Fibroblast of the aortic adventitia (primary cell): ENCODE results near the gene HOMER3. TPM values are rescaled to one million over a fixed set of nuclear protein-coding genes. Genes with fewer than 3 reads are reported as not detected.

Experiments
- DNase-seq: peaks from one replicate; pipeline ENCODE4 v3.0.0-alpha.2; 2010; ENCODE audit warnings: low read depth
- H3K4me3 ChIP-seq: 2 replicates; pipeline ENCODE4 v1.5.1; 2011; ENCODE audit warnings: low read depth, mild to moderate bottlenecking, control low read depth, low read length, moderate library complexity
- total RNA-seq: library from RNA; depleted of rRNA; stranded (reverse); fragments of >200 nt; gene quantifications from 2 replicates; pipeline ENCODE4 v1.2.3, GENCODE V29; 2012; ENCODE audit warnings: low replicate concordance
- TF ChIP-seq, protein P1 (sequence below): IDR thresholded peaks from 2 replicates; pipeline ENCODE4 v1.5.1; 2011; ENCODE audit warnings: mild to moderate bottlenecking, low read length, control low read depth, inconsistent platforms; ENCODE audit not compliant: insufficient read depth

HOMER3 gene
- total RNA-seq, 1 donor = 68.7 TPM

DNA sequence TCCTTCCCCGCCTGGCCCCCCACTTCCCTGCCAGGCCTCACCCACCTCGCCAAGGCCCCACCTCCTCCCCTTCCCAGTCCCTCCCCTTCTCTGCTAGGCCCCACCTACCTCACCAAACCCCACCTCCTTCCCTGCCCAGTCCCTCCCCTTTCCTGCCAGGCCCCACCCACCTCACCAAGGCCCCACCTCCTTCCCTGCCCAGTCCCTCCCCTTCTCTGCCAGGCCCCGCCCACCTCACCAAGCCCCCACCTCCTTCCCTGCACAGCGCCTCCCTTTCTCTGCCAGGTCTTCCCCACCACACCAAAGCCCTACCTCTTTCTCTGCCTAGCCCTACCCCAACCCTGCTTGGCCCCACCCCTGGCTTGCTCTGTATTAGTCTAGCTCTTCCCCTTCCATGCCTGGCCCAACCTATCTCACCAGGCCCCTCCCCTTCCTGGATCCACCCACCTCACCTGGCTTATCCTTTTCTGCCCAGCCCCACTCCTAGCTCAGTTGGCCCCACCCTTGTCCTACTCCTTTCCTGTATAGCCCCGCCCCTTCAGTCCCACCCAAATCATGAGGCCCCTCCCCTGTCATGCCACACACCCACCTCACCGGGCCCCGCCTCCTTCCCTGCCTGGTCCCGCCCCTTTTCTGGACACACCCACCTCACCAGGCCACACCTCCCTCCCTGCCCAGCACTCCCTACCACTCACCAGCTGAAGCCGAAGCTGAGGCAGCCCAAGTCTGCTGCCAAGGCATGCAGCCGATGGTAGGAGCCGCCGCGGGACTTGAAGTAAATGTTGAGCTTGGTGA is 61.2 kb downstream of the HOMER3 start:
- no peak overlapping the region for H3K4me3 ChIP-seq
- no peak for DNase-seq
- TF ChIP-seq, protein P1, sequence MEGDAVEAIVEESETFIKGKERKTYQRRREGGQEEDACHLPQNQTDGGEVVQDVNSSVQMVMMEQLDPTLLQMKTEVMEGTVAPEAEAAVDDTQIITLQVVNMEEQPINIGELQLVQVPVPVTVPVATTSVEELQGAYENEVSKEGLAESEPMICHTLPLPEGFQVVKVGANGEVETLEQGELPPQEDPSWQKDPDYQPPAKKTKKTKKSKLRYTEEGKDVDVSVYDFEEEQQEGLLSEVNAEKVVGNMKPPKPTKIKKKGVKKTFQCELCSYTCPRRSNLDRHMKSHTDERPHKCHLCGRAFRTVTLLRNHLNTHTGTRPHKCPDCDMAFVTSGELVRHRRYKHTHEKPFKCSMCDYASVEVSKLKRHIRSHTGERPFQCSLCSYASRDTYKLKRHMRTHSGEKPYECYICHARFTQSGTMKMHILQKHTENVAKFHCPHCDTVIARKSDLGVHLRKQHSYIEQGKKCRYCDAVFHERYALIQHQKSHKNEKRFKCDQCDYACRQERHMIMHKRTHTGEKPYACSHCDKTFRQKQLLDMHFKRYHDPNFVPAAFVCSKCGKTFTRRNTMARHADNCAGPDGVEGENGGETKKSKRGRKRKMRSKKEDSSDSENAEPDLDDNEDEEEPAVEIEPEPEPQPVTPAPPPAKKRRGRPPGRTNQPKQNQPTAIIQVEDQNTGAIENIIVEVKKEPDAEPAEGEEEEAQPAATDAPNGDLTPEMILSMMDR = no peak

Other genes starting within 250 kb of the HOMER3 start
- gene COMP, start 149.9 kb downstream of the HOMER3 start, total RNA-seq = 0.49 and 0.63 TPM in 2 replicates
- gene UPF1, start 109.3 kb downstream of the HOMER3 start, total RNA-seq = 17.7 and 37.3 TPM in 2 replicates
- gene CERS1, start 45.1 kb downstream of the HOMER3 start, total RNA-seq = 1.1 and 1.6 TPM in 2 replicates
- 67.0 and 172 TPM in 2 replicates for gene COPE, start 21.8 kb downstream of the HOMER3 start, total RNA-seq
- 30.8 and 42.1 TPM in 2 replicates for gene DDX49, start 21.5 kb downstream of the HOMER3 start, total RNA-seq
- 23.1 and 35.3 TPM in 2 replicates for gene SUGP2, start 92.3 kb upstream of the HOMER3 start, total RNA-seq
- 29.6 and 30.1 TPM in 2 replicates for gene ARMC6, start 92.4 kb upstream of the HOMER3 start, total RNA-seq
- 3.7 and 4.8 TPM in 2 replicates for gene SLC25A42, start 122.8 kb upstream of the HOMER3 start, total RNA-seq
- 6.7 and 9.3 TPM in 2 replicates for gene TMEM161A, start 197.3 kb upstream of the HOMER3 start, total RNA-seq
- 0.27 TPM in 1 of 2 replicates, not detected in the other for gene MEF2B, start 229.0 kb upstream of the HOMER3 start, total RNA-seq